DOHH2 (cell line): ENCODE data around the gene DEDD2.
A peak's percentile ranks its signal among the peaks of the same experiment; 100 is the strongest.

Experiments
- CTCF ChIP-seq: fragments of 200-600 bp; sonication (generic); IDR thresholded peaks from one replicate; pipeline ENCODE4 v1.5.1; 2014; ENCODE audit warnings: antibody characterized with exemption, mild to moderate bottlenecking, low read depth, low read length; ENCODE audit not compliant: poor library complexity, severe bottlenecking
- EZH2phosphoT487 ChIP-seq: fragments of 200-600 bp; sonication (generic); IDR thresholded peaks from 2 replicates; pipeline ENCODE4 v1.6.1; 2017; ENCODE audit warnings: borderline replicate concordance, mild to moderate bottlenecking, antibody characterized with exemption, low read length, moderate library complexity, mixed read lengths

- TF ChIP-seq CTCF (peak; percentile 84), EZH2phosphoT487 (no peak)
Observed at GRCh38 chr19:42178791-42179674, 38.4 kb downstream of the DEDD2 start.
